ENCODE data around the gene GPC5.

Gene GPC5

DNA sequence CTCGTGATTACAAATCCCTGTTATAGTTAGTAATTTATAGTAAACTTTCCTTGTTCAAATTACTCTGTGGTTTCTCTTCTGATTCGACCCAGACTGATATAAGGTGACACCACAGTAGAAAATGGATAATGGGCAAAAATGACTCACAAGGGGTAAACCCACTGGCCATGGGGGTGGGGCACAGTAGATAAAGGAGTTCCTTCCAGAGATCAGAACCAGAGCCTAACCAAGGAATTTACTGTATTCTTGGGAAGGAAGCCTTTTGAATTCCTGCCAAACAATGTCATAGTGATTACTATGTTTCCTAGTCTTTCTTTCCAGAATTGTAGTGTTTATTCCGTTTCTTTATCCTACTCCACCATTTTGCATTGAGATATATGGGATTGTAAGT is 29.0 kb upstream of the GPC5 start:
- no peak overlapping the region for H3K27ac ChIP-seq (ENCODE audit: low read depth, low read length)
- no peak overlapping the region for H3K9ac ChIP-seq (ENCODE audit: low read length)
- peaks cover 6% of the 10 kb centered on the region; the same call in 1 of the 2 replicates for H3K4me1 ChIP-seq (ENCODE audit: control insufficient read depth, insufficient read depth, low read length)
- no peaks in the 10 kb centered on the region for H3K27me3 ChIP-seq (ENCODE audit: control insufficient read depth, insufficient read depth, low read length)
- H3K9me3 ChIP-seq (ENCODE audit: control insufficient read depth, insufficient read depth, low read depth, low read length): no peaks in the 10 kb centered on the region
- H3K36me3 ChIP-seq (ENCODE audit: control insufficient read depth, insufficient read depth, low read length): no peaks in the 10 kb centered on the region
- H3K4me3 ChIP-seq (ENCODE audit: low read depth, low read length): no peak overlapping the region

DNA sequence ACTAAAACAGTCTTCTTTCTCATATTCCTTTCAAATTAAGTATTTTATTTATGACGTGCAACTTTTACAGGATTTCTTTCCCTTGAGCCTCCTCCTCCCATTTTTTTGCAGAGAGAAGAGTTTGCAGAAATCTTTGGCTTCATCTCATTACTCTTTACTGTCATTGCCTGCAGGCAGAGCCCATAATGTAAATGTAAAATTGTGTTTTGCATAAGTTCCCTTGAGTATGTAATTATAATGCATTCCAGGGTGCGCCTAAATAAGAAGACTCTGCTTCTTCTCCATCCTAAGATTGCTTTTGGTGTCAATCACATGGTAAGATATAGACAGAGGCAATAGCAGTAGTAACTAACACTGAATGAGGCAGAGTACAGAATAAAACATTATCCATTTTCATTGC is 27.9 kb upstream of the GPC5 start:
- no peak overlapping the region for H3K4me3 ChIP-seq (ENCODE audit: low read depth, low read length)
- H3K27me3 ChIP-seq (ENCODE audit: control insufficient read depth, insufficient read depth, low read length): no peaks in the 10 kb centered on the region
- peaks cover 6% of the 10 kb centered on the region; the same call in 1 of the 2 replicates for H3K4me1 ChIP-seq (ENCODE audit: control insufficient read depth, insufficient read depth, low read length)
- H3K9me3 ChIP-seq (ENCODE audit: control insufficient read depth, insufficient read depth, low read depth, low read length): no peaks in the 10 kb centered on the region
- H3K36me3 ChIP-seq (ENCODE audit: control insufficient read depth, insufficient read depth, low read length): no peaks in the 10 kb centered on the region
- H3K9ac ChIP-seq (ENCODE audit: low read length): no peak overlapping the region
- no peak overlapping the region for H3K27ac ChIP-seq (ENCODE audit: low read depth, low read length)

DNA sequence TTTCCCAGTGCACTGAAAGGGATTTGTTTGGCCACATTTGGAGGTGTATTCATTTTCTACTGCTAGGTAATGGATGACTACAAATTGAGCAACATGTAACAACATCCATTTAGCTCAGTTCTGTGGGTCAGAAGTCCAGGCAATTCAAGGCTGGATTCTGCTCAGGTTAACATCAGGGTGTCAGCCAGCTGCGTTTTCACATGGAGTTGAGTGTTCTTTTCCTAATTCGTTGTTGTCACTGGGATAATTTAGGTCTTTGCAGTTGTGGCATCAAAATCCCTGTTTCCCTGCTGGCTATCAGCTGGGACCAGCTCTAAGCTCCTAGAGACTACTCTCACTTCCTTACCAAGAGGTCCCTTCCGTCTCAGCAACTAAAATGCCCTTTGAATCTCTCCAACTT is 25.5 kb upstream of the GPC5 start:
- H3K9me3 ChIP-seq (ENCODE audit: control insufficient read depth, insufficient read depth, low read depth, low read length): no peaks in the 10 kb centered on the region
- H3K36me3 ChIP-seq (ENCODE audit: control insufficient read depth, insufficient read depth, low read length): no peaks in the 10 kb centered on the region
- no peak overlapping the region for H3K27ac ChIP-seq (ENCODE audit: low read depth, low read length)
- no peak overlapping the region for H3K4me3 ChIP-seq (ENCODE audit: low read depth, low read length)
- H3K9ac ChIP-seq (ENCODE audit: low read length): no peak overlapping the region
- H3K4me1 ChIP-seq (ENCODE audit: control insufficient read depth, insufficient read depth, low read length): peaks cover 6% of the 10 kb centered on the region; the same call in 1 of the 2 replicates
- no peaks in the 10 kb centered on the region for H3K27me3 ChIP-seq (ENCODE audit: control insufficient read depth, insufficient read depth, low read length)

DNA sequence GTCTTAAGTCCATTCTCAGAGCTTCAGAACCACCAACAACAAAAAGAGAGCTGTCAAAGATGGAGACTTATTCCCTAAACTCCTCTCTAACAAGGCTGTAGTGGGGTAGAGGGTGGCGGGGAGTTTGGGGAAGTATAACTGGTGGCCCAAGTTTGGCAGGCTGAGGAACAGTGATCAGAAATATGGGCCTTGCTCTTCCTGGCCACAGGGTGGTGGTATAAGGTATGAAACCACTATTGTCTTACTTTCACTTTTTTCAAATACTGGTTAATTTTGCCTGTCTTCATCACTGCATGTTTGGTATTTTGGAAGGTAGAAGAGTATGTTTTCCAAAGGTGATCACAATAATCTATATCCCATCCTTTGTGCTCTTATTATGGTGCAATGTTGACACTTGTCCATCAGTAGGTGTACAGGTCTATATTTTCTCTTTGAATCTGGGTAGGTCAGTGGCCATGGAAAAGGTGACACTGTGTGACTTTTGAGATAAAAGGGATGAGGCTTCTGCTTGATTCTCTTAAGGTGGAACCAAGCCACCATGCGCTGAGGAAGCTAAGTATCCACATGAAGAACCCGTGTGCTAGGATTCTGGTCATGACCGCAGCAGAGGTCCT is 23.2 kb upstream of the GPC5 start:
- H3K27ac ChIP-seq (ENCODE audit: low read depth, low read length): no peak overlapping the region

DNA sequence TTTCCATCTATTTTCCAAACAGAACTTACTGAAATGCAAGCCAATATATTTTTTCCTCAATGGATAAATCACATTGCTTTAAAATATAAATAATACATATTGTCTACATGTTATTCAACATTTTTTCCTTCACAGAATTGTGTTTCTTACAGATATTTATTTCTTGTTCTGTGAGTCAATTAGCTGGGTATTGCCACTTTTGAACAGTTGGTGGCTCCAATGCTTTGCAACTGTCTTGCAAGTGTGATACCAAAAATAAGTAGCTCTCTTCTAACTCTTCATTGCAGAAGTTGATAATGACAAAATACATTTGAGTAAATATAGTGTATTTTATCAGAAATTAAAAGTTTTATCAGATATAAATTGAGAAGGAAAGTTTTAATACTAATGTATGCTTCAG is 17.1 kb upstream of the GPC5 start:
- Histone ChIP-seq H3K27me3 (ENCODE audit: control insufficient read depth, insufficient read depth, low read length) (no peaks in the 10 kb centered on the region), H3K9me3 (ENCODE audit: control insufficient read depth, insufficient read depth, low read depth, low read length) (no peaks in the 10 kb centered on the region), H3K4me3 (ENCODE audit: low read depth, low read length) (no peak overlapping the region), H3K36me3 (ENCODE audit: control insufficient read depth, insufficient read depth, low read length) (no peaks in the 10 kb centered on the region), H3K27ac (ENCODE audit: low read depth, low read length) (no peak overlapping the region), H3K4me1 (ENCODE audit: control insufficient read depth, insufficient read depth, low read length) (no peaks in the 10 kb centered on the region), H3K9ac (ENCODE audit: low read length) (no peak overlapping the region)

More for the DNA sequence above, 23.2 kb upstream of the GPC5 start:
- Histone ChIP-seq H3K9me3 (ENCODE audit: control insufficient read depth, insufficient read depth, low read depth, low read length) (no peaks in the 10 kb centered on the region), H3K9ac (ENCODE audit: low read length) (no peak overlapping the region), H3K36me3 (ENCODE audit: control insufficient read depth, insufficient read depth, low read length) (no peaks in the 10 kb centered on the region), H3K4me1 (ENCODE audit: control insufficient read depth, insufficient read depth, low read length) (no peaks in the 10 kb centered on the region), H3K4me3 (ENCODE audit: low read depth, low read length) (no peak overlapping the region), H3K27me3 (ENCODE audit: control insufficient read depth, insufficient read depth, low read length) (no peaks in the 10 kb centered on the region)

DNA sequence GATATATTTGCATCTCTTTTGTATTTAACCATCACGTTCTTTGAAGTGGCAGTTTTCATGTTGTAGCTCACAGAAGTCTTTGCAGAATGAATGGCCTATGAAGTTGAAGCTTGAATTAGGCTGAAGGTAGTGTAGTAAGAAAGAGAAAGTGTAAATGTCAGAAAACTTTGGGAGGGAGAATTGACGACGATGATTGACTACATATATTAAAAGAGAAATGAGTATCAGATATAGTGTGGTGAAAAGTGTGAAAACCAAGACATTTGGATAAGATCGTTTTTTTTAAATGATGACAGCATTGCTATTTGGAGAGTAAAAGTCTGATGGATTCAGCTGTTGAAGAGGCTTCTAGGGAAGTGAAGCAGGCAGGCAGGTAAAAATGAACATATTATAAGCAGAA is 14.6 kb upstream of the GPC5 start:
- no peak overlapping the region for H3K9ac ChIP-seq (ENCODE audit: low read length)
- no peaks in the 10 kb centered on the region for H3K27me3 ChIP-seq (ENCODE audit: control insufficient read depth, insufficient read depth, low read length)
- no peaks in the 10 kb centered on the region for H3K9me3 ChIP-seq (ENCODE audit: control insufficient read depth, insufficient read depth, low read depth, low read length)
- H3K27ac ChIP-seq (ENCODE audit: low read depth, low read length): no peak overlapping the region
- H3K4me1 ChIP-seq (ENCODE audit: control insufficient read depth, insufficient read depth, low read length): no peaks in the 10 kb centered on the region
- no peak overlapping the region for H3K4me3 ChIP-seq (ENCODE audit: low read depth, low read length)
- H3K36me3 ChIP-seq (ENCODE audit: control insufficient read depth, insufficient read depth, low read length): no peaks in the 10 kb centered on the region

DNA sequence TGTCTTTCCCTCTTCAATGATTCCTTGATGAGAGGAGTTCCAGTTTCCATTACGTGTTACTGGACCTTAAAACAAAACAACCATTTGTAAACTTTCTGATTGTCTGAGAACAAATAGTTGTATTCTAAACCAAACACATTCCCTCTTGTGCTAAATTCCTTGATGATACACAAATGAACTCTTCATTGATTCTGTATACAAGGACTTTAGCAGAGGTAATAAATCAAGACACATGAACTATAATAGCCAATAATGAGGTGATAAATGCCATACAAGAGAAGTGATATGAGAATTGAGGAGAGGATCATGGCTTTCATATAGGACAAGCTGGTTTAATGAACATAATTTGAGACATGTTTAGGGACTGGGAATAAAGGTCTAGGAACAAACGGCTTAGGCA is 13.5 kb upstream of the GPC5 start:
- Histone ChIP-seq H3K27ac (ENCODE audit: low read depth, low read length) (no peak overlapping the region), H3K9me3 (ENCODE audit: control insufficient read depth, insufficient read depth, low read depth, low read length) (no peaks in the 10 kb centered on the region), H3K9ac (ENCODE audit: low read length) (no peak overlapping the region), H3K4me1 (ENCODE audit: control insufficient read depth, insufficient read depth, low read length) (no peaks in the 10 kb centered on the region), H3K36me3 (ENCODE audit: control insufficient read depth, insufficient read depth, low read length) (no peaks in the 10 kb centered on the region), H3K4me3 (ENCODE audit: low read depth, low read length) (no peak overlapping the region), H3K27me3 (ENCODE audit: control insufficient read depth, insufficient read depth, low read length) (no peaks in the 10 kb centered on the region)

DNA sequence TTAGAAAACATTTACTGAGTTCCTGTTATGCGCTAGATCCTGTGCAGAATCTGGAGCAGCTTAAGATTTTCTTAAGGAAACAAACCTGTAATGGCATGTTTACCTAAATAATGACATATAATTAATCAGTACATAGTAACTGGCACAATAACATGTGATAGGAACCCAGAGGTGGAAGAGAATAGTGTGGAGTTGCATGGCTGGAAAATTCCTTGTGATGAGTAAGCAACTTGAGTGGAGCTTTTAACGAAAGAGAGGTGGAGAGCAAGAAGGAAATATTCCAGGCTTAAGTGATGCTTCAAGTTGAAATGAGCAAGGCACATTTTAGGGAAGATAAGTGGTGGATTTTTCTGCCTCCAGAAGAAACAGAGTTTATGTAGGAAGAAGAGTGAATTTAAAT is 9.2 kb upstream of the GPC5 start:
- Histone ChIP-seq H3K9ac (ENCODE audit: low read length) (no peak overlapping the region), H3K27ac (ENCODE audit: low read depth, low read length) (no peak overlapping the region), H3K4me3 (ENCODE audit: low read depth, low read length) (no peak overlapping the region), H3K9me3 (ENCODE audit: control insufficient read depth, insufficient read depth, low read depth, low read length) (no peaks in the 10 kb centered on the region), H3K4me1 (ENCODE audit: control insufficient read depth, insufficient read depth, low read length) (no peaks in the 10 kb centered on the region), H3K27me3 (ENCODE audit: control insufficient read depth, insufficient read depth, low read length) (no peaks in the 10 kb centered on the region), H3K36me3 (ENCODE audit: control insufficient read depth, insufficient read depth, low read length) (no peaks in the 10 kb centered on the region)

DNA sequence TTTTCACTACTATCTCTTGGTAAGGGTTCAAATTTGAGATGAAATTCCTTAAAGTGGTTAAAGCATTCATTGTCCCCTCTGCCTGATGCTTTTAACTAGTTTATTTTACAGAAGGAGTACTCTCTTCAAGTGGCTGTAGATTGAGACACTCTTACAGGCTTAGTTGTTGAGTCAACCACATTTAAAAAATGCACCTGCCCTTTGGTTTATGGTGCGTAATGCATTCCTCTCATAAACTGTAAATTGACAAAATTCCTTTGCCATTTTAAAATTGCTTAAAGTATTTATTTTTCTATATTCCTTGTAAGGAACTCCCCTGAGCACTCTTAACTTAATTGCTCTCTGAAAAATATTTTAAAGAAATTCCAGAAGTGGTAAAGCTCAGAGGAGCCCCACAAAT is 826 bp upstream of the GPC5 start:
- no peaks in the 10 kb centered on the region for H3K4me1 ChIP-seq (ENCODE audit: control insufficient read depth, insufficient read depth, low read length)
- no peaks in the 10 kb centered on the region for H3K9me3 ChIP-seq (ENCODE audit: control insufficient read depth, insufficient read depth, low read depth, low read length)
- no peak overlapping the region for H3K9ac ChIP-seq (ENCODE audit: low read length)
- H3K27ac ChIP-seq (ENCODE audit: low read depth, low read length): no peak overlapping the region
- no peak overlapping the region for H3K4me3 ChIP-seq (ENCODE audit: low read depth, low read length)
- H3K27me3 ChIP-seq (ENCODE audit: control insufficient read depth, insufficient read depth, low read length): peaks cover 73% of the 10 kb centered on the region
- H3K36me3 ChIP-seq (ENCODE audit: control insufficient read depth, insufficient read depth, low read length): no peaks in the 10 kb centered on the region

DNA sequence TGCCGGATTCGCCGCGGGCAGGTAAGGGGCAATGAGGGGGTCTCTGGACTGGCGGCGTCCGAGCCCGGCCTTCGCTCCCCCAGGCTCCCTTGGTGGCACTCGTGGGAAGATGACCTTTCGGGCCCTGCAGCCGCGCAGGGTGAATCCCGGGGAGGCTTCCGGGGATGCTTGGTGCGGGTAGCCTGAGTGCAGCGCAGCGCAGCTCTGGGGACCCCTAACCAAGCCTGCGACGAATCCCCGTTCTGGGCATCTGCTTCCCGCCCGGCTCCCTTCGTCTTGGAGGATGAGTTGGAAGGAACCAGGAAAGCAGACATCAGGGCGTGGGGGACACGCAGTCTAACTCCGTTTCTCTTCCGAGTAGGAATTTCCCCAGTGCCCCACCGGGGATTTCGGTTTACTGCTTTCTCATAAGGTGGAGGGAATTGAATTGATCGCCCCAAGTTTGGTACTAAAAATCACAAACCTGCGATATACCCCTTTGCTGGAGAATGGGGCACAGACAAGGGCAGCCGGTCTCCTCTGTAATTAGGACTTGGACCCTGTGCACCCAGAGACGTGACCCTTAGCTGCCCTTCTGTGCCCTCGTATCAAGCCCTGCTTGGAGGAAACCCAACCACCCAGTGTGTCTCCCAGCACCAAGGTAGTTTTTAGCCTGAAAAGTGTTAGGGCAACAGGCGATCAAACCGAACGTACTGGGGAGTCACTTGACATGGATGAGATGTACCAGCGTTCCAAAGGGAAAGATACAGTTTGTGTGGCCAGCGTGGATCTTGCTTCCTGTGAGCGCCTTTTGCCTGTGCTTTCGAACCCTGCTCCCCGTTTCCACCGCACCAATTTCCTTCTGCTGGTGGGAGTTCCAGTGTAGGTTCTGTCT is 1.0 kb downstream of the GPC5 start:
- Histone ChIP-seq H3K27ac (ENCODE audit: low read depth, low read length) (no peak overlapping the region), H3K36me3 (ENCODE audit: control insufficient read depth, insufficient read depth, low read length) (no peaks in the 10 kb centered on the region), H3K4me3 (ENCODE audit: low read depth, low read length) (peak overlapping the region; percentile 75), H3K4me1 (ENCODE audit: control insufficient read depth, insufficient read depth, low read length) (no peaks in the 10 kb centered on the region), H3K9me3 (ENCODE audit: control insufficient read depth, insufficient read depth, low read depth, low read length) (no peaks in the 10 kb centered on the region), H3K9ac (ENCODE audit: low read length) (peak overlapping the region; percentile 23), H3K27me3 (ENCODE audit: control insufficient read depth, insufficient read depth, low read length) (peaks cover 75% of the 10 kb centered on the region)

DNA sequence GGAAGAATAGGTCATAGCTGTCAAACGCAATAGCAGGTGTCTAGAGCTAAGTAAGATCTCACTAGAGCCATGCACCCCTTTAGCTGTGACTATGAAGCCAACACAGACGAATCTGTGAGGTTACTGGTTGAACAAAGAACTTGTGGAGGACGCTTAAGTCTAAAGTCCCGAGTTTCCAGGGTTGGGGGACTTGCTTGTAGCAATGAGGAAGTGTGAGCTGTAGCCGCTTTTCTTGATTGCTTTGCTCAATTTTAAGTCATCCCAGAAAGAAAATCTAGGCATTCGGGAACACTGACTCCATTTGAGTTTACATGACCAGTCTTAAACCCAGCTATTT is 1.6 kb downstream of the GPC5 start:
- H3K4me3 ChIP-seq (ENCODE audit: low read depth, low read length): no peak overlapping the region
- H3K9me3 ChIP-seq (ENCODE audit: control insufficient read depth, insufficient read depth, low read depth, low read length): no peaks in the 10 kb centered on the region
- no peak overlapping the region for H3K27ac ChIP-seq (ENCODE audit: low read depth, low read length)
- peaks cover 71% of the 10 kb centered on the region for H3K27me3 ChIP-seq (ENCODE audit: control insufficient read depth, insufficient read depth, low read length)
- H3K4me1 ChIP-seq (ENCODE audit: control insufficient read depth, insufficient read depth, low read length): no peaks in the 10 kb centered on the region
- H3K9ac ChIP-seq (ENCODE audit: low read length): no peak overlapping the region
- no peaks in the 10 kb centered on the region for H3K36me3 ChIP-seq (ENCODE audit: control insufficient read depth, insufficient read depth, low read length)

All from HUES6 (cell line).